ENCODE measurements around the gene UPK1A.
"Not testable (repeated sequence)": the region's sequence is repeated elsewhere in the genome, so short reads cannot be mapped to it uniquely, and the experiment has no call there.

- TF ChIP-seq CTCF (IDR thresholded peaks at IDR 0.05; ENCODE audit: extremely low read depth in 1 of 2, insufficient read depth in 1 of 2, low read depth in 1 of 2, low read length in 2 of 2); POLR2A (IDR thresholded peaks at IDR 0.05; ENCODE audit: low read depth, low read length); POLR2AphosphoS5 (IDR thresholded peaks at IDR 0.05; ENCODE audit: insufficient read depth, low read depth, low read length); JUN (IDR thresholded peaks at IDR 0.05; ENCODE audit: borderline replicate concordance, insufficient read depth, insufficient read length, low read depth): not testable (repeated sequence)
These were observed 57.8 kb downstream of the UPK1A start for GRCh38 chr19:35724132-35724531.
